Hypothalamus (tissue), 51 donors: ENCODE data around the gene NEU4.
"Not testable (repeated sequence)": the region's sequence is repeated elsewhere in the genome, so short reads cannot be mapped to it uniquely, and the experiment has no call there.

Experiments
- DNase-seq, 51 donors: peaks; one replicate each; lab custom pipeline; 2025; lab: John Stamatoyannopoulos, UW

The NEU4 gene, protein sequence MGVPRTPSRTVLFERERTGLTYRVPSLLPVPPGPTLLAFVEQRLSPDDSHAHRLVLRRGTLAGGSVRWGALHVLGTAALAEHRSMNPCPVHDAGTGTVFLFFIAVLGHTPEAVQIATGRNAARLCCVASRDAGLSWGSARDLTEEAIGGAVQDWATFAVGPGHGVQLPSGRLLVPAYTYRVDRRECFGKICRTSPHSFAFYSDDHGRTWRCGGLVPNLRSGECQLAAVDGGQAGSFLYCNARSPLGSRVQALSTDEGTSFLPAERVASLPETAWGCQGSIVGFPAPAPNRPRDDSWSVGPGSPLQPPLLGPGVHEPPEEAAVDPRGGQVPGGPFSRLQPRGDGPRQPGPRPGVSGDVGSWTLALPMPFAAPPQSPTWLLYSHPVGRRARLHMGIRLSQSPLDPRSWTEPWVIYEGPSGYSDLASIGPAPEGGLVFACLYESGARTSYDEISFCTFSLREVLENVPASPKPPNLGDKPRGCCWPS

DNA sequence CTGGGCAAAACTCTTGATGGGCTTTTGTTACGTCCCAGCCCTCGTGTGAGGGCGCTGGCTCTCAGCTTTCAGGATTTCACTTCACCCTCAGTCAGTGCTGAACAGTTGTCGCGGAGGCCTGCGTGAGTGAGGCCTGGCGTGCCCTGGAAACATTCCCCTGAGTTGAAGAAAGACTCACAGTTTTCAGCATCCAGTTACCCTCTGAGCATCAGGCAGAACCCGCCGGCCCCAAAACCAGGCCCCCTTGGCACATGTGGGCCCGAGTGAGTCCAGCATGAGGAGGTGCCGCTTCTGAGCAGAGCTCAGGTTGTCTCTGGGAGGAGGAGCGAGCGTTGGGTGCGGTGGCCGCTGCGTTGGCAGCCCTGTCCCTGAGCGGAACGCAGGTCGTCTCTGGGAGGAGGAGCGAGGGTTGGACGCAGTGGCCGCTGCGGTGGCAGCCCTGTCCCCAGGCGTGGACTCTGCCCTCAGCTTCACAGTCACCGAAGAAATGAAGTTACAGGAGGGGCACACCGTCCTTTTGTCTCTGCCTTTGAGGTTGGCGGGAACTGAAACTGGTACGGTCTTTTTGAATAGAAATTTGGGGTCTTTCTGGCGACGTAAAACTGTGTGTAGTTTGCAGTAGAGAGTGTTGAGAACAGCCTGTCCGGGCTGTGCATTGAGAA, at the start of gene NEU4:
NEU4 (plus strand) TSS at position 473 of the 662 bp plus-strand sequence. CDS start 5,292 bp downstream, outside the sequence.
- DNase-seq: peak in 3 of 51 donors; percentile 6 to 37 (median 19)

DNA sequence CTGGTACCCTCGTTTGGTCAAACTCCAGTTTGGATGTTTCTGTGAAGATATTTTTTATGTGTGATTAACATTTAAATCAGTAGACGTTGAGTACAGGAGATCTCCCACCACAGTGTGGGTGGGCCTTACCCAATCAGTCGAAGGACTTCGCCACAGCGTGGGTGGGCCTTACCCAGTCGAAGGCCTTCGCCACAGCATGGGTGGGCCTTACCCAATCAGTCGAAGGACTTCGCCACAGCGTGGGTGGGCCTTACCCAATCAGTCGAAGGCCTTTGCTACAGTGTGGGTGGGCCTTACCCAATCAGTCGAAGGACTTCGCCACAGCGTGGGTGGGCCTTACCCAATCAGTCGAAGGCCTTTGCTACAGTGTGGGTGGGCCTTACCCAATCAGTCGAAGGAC, 49.1 kb upstream of the NEU4 start:
- not testable (repeated sequence) for DNase-seq

DNA sequence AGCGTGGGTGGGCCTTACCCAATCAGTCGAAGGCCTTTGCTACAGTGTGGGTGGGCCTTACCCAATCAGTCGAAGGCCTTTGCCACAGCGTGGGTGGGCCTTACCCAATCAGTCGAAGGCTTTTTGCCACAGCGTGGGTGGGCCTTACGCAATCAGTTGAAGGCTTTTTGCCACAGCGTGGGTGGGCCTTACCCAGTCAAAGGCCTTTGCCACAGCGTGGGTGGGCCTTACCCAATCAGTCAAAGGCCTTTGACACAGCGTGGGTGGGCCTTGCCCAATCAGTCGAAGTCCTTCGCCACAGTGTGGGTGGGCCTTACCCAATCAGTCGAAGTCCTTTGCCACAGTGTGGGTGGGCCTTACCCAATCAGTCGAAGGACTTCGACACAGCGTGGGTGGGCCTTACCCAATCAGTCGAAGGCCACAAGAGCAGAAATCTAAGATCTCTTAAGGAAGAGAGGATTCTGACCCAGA, 48.7 kb upstream of the NEU4 start:
- no peak for DNase-seq

DNA sequence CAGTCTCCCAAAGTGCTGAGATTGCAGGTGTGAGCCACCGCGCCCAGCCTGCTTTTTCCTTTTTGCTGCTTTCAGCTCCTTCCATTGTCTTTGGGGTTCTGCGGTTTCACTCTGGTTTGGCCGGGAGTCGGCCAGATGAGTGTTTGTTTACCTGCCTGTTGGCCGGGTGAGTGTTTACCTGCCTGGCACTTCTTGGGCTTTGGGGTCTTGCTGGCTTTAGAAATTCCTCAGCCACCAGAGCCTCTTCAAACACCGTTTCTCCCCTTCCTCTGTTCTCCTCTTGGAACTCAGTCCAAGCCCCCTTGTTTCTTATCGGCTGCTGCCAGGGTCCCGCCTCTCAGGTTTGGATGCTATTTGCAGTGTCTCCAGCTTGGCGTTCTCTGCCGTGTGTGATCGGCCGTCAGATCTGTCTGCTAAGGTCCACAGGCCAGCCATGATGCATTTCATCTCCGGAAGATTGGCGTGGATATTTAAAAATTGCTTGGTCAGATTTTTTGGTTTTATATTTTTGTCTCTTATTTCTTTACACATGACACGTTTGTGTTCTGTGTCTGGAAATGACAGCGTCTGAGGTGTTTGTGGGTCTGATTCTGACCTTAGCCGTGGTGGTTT, 46.6 kb upstream of the NEU4 start:
- no peak for DNase-seq

DNA sequence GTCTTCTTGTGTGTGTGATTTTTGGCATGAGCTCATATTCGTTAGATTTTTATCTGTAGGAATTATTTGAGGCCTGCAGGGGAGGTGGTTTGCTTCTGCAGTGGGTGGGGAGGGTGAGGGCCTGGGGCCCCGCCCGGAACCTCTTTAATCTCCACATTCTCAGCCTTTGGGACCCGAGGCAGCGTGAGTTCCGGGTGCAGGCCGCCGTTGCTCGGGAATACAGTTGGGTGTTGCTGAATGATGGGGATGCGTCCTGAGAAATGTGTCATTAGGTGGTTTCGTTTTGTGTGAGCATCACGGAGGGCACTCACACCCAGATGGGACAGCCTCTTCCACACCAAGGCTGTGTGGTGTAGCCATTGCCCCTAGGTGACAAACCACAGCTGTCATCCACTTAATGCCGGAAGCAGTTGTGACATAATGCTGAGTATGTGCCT, 46.0 kb upstream of the NEU4 start:
- DNase-seq: no peak

DNA sequence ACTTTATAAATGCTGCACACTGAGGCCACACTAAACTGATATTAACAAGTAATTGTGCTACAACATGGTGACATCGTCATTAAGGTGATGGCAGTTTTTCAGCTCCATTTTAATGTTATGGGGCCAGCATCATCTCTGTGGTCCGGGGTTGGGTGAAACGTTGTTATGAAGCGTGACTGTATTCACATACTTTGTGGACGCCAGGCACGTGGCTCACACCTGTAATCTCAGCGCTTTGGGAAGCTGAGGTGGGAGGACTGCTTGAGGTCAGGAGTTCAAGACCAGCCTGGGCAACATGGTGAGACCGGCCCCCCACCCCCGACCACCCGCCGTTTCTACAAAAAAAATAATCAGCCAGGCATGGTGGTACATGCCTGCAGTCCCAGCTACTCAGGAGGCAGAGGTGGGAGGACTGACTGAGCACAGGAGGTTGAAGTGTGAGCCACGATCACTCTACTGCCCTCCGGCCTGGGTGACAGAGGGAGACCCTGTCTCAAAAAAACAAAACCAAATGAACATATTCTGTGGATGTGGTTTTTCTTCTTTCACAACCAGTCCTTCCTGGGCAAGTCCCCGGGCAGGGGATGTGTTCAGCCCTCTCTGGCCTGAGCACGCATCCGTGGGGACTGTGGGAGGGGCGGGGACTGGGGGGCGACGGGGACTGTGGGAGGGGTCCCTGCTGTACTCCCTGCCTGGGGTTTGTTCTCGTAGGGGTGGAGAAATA, 45.3 kb upstream of the NEU4 start:
- DNase-seq: no peak

DNA sequence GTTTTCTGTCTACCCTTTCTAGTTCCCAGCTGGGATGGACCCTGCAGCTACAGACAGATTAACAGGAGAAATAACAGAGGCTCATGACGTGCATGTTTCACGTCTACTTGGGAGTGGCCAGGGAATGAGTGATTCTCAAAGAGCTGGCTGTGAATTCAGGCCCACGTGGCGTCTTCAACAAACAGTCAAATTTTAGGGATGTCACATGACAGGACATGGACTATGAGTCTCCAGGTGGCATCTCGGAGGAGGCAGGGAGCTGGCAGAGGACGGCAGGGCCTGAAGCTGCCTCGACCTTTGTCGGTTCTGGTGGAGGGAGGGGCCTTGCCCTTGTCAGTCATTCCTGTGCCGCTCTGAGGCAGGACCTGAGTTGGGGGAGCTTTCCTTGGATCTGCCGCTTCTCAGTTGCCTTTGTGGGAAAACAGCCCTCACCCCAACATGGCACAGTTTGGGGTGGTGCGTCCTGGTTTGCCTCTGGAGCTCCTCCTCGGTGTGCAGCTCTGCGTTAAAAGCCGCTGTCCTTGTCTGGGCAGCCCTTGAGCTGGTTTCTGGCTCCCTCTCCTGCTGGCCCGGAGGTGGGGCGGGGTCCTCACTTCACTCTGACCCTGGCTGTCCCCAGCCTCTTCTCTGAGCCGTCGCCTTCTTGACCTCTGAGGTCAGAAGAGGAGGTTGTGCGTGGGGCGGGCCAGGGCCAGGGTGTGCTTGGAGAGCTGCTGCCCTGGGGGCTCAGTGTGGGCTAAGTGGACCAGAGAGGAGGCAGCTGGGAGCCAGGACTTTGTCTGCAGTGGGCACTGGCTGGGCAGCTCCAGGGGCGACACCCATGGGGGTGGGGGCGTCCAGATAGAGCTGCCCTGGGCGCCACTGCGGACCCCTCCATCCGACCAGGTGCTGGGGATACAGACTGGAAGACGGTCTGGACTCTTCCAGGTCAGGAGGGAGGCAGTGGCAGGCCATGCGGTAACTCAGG, 44.4 kb upstream of the NEU4 start:
- DNase-seq: no peak

DNA sequence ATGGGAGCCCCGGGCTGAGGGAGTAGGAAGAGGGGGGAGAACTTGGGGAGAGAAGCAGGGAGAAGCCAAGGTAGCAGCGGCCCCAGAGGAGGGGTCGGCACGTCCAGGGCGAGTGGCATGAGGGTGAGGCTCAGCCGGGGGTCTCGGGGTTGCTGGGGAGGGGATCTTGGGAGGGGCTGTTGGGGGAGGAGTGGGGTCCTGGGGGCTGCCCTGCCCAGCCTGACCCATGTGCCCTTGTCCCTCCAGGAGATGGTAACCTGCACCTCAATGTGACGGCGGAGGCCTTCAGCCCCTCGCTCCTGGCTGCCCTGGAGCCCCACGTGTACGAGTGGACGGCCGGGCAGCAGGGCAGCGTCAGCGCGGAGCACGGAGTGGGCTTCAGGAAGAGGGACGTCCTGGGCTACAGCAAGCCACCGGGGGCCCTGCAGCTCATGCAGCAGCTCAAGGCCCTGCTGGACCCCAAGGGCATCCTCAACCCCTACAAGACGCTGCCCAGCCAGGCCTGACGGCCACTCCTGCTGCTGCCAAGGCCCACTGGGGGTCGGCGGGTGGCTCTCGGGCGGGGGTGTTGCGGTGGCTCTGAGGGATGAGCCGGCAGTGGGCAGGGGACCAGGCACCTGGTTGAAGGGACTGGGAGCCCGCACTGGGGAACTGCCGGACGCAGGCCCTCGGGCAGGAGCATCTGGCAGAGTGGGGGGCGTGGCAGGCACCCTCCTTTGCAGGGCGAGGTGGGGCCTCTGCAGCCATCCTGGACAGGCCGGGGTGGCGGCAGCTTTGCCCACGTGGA, 41.3 kb upstream of the NEU4 start:
- no peak for DNase-seq

DNA sequence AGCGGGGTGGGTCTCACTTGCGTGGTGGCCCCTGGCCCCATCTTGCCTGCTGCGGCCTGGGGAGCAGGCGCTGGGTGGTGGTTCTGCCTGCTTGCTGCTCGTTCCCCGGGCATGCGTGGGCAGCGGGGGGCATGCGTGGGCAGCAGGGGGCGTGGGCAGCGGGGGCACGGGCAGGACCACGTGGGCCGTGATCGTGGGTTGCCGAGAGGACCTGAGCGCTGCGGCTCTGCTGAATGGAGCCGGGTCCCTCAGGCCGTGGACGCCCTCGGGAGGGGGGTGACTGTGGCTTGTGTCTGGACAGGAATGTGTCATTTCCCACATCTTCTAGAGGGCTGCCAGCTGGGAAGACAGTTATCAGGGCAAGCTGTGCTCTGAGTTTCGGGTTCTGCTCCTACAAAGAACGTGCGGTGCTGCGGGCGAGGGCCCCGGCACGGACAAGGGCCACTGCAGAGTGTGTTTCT, 40.7 kb upstream of the NEU4 start:
- no peak for DNase-seq

DNA sequence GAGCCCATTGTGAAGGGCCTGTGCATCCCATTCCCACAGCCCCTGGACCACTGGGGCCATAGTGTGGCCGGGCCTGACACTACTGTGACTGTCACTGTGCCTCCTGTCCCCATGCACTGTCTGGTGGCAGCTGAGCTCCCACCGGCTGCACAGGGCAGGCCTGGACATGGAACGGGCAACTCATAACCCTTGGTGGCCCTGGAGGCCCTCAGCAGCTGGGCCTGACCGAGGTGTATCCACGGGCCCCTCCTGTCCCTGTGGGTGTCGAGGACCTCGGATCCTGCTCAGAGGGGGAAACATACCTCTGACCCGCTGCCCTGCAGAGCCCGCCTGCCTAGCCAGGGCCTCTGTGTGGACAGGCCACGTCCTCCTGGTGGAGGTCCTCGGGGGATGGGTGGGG, 40.1 kb upstream of the NEU4 start:
- DNase-seq: no peak

DNA sequence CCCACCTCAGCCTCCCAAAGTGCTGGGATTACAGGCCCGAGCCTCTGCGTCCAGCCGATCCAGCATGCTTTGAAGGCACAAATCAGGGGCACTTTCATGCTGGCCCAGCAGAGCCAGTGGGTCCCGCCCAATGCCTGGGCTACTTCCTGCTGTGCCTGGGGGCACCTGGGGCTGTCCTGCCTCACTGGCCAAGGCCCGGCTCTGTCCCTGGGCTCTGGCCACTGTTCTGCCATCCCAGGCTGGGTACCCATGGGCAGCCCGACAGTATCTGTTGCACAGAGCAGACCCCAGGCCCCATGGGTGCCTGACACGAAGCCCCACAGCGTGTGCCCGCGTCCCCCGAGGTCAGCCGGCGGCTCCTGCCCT, 39.2 kb upstream of the NEU4 start:
- DNase-seq: no peak

DNA sequence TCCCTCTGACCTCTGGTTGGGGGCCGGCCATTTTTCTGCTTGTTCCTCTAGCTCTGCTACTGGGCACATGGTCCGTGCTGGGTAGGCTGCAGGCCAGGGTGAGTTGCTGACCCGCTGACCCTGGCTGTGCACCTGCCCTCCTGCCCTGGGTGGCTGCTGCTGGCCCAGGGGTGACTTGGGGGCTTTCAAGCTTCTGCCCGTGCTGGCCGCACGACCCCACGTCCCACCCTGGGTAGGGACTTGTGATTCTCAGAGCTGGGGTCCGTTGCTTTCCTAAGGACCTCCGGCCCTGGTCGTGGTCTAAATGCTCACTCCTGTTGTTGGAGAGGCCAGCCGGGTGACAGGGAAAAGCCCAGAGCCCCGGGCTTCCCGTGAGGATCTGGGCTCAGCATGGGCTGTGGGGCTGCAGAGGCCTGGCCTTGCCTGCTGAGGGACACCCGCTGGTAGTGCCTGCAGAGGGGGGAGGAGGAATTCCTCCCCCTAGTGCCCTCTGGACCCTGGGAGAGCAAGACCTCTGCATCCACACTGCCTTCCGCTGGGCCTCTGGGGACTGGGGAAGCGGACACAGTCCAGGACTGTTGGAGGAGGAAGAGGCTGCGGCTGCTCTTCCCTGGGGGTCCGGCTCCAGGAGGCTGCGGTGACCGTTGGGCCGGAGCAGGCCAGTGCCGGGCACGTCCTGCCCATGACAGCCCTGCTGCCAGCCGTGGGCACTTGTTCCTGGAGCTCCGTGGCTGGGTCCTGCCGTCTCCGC, 38.6 kb upstream of the NEU4 start:
- no peak for DNase-seq

DNA sequence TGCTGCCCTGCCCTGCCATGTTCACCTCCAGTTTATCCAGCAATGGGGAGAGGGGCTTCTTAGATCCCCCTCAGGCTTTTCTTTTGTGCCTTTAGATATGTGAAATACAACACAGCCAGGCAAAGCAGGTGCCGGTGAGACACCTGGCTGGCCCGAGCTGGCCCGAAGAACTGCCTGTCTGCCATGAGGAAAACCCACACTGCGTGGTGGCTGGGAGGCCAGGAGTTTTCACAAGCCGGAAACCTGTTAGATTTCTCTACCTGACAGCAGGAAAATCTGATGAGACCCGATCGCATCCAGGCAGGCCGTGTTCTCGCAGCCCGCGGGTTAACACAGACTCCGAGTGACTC, 38.1 kb upstream of the NEU4 start:
- no peak for DNase-seq

DNA sequence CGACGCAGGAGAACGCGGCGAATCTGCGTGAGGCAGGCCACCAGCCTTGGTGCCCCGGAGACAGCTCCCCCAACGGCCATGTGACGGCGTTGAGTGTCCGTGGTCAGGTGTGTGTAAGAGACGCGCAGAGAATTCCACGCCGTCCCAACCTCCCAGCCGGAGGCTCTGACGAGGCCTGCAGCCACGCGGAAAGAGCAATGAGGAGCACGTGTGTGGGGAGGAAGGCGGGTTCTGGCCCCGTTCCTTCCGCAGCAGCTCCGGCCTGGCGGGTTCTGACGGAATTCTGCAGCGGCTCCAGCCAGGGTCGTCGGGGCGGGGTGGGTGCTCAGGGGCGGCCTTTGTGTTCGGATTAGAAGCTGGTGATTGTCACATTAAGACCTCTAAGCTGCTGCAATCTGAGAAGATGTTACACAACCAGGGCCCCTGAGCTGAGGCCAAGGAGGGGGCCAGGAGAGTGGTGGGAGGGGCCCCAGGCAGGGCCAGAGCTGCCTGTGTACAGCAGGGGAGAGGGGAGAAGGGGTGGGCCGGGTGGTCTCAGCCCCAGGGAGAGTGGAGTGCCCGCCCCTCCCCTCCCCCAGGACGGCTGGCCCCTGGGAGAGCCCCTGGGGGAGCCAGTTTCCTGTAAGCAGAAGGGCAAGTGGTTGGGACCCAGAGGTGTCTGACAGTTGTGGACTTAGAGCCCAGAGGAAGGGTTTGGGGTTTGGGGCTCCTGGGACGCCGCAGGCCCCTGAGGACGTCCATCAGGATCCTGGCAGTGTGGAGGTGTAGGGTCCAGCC, 37.5 kb upstream of the NEU4 start:
- peak in 2 of 51 donors; percentile 19 to 31 for DNase-seq

DNA sequence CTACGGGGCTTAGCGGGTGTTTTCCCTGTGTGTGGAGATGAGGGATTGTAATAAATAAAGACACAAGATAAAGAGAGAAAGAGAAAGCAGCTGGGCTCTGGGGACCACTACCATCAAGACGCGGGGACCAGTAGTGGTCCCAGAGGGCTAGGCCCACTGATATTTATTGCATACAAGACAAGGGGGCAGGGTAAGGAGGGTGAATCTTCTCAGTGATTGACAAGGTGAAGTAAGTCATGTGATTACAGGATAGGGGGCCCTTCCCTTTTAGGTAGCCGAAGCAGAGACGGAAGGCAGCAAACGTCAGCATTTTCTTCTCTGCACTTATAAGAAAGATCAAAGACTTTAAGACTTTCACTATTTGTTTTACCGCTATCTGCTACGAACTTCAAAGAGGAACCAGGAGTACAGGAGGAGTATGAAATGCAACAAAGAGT, 36.9 kb upstream of the NEU4 start:
- no peak for DNase-seq

DNA sequence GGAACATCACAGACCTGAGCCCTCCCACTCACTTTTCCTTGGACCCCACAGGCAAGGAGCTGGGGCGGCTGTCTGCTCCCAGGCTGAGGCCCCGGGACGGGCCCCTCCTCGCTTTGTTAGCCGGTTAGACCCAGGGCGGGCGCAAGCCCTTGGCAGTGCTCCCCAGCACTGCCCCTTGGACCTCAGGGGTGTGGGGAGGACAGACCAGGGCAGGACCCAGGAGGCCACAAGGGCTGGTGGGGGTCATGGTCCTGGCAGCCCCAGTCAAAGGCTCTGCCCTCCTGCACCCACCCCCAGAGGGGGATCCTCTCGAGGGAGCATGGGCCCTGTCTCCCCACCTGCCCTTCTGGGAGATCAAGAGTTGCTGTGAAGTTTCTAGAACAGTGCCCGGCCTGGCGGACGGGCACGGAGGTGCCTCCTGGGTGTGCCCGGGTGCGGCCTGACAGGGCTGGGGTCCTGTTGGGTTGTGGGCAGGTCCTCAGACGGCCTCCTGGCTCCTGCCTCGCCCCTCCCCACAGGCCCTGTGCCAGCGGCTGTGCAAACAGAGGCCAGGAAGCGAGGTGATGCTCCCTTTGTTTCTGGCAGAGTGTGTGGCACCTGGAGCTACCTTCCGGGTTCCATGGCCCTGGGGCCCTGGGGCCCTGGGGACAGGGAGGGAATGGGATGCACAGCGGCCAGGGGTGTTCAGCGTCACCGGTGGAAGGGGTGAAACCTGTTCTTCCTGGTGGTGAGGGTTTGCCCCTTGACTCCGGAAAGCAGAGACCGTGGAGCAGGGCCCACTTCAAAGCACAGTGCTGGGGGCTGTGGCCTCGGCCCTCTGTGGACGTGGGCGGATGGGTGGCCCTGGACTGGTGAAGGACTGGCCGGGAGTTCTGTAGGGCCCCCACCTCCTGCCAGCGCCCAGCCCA, 35.2 kb upstream of the NEU4 start:
- no peak for DNase-seq
